Chondrocyte (in vitro differentiated cells): Measurements from ENCODE around the gene TLCD5. TPM values are rescaled to one million over a fixed set of nuclear protein-coding genes. Genes with fewer than 3 reads are reported as not detected.

Experiments used
- DNase-seq: peaks from one replicate; pipeline ENCODE4 v3.0.0; 2021; ENCODE audit warnings: mixed read lengths, low spot score
- H3K27ac Mint-ChIP-seq: one replicate; pipeline ENCODE4 v1.8.0; 2021; ENCODE audit warnings: mild to moderate bottlenecking, moderate library complexity, mixed read lengths; ENCODE audit not compliant: unreplicated experiment
- H3K27me3 Mint-ChIP-seq: 2 replicates; pipeline ENCODE4 v1.8.0; 2021; ENCODE audit warnings: low read depth, mixed read lengths
- H3K36me3 Mint-ChIP-seq: 2 replicates; pipeline ENCODE4 v1.8.0; 2021; ENCODE audit warnings: low read depth, mixed read lengths
- H3K4me1 Mint-ChIP-seq: 2 replicates; pipeline ENCODE4 v1.8.0; 2021; ENCODE audit warnings: low read depth, mild to moderate bottlenecking, mixed read lengths
- H3K4me3 Mint-ChIP-seq: one replicate; pipeline ENCODE4 v1.8.0; 2021; ENCODE audit warnings: mild to moderate bottlenecking, moderate library complexity, mixed read lengths; ENCODE audit not compliant: unreplicated experiment
- H3K9me3 Mint-ChIP-seq: 2 replicates; pipeline ENCODE4 v1.8.0; 2021; ENCODE audit warnings: low read depth, mixed read lengths
- CTCF ChIP-seq: fragments of 200-600 bp; sonication (generic); IDR thresholded peaks from 2 replicates; pipeline ENCODE4 v1.5.0; 2021; ENCODE audit warnings: antibody characterized with exemption, mild to moderate bottlenecking, moderate library complexity
- total RNA-seq: library from RNA; stranded (reverse); gene quantifications from 3 replicates; pipeline ENCODE4 v1.2.1, GENCODE V29; 2021

The TLCD5 gene
- total RNA-seq, 1 donor from 2014 or later: 10.5 TPM

GRCh38 chr11:120284272-120284671, 40.8 kb upstream of the TLCD5 start:
- H3K27ac Mint-ChIP-seq: no peak overlapping the region
- peaks cover 7% of the 10 kb centered on the region for H3K4me1 Mint-ChIP-seq
- H3K27me3 Mint-ChIP-seq: peaks cover 11% of the 10 kb centered on the region
- H3K9me3 Mint-ChIP-seq: no peaks in the 10 kb centered on the region
- no peak for TF ChIP-seq CTCF
- no peak overlapping the region for H3K4me3 Mint-ChIP-seq
- DNase-seq: no peak
- H3K36me3 Mint-ChIP-seq: no peaks in the 10 kb centered on the region

- H3K9me3 Mint-ChIP-seq: no peaks in the 10 kb centered on the region
- H3K27me3 Mint-ChIP-seq: peaks cover 17% of the 10 kb centered on the region
- no peak for DNase-seq
- H3K36me3 Mint-ChIP-seq: no peaks in the 10 kb centered on the region
- H3K27ac Mint-ChIP-seq: no peak overlapping the region
- peaks cover 7% of the 10 kb centered on the region for H3K4me1 Mint-ChIP-seq
- no peak overlapping the region for H3K4me3 Mint-ChIP-seq
- TF ChIP-seq CTCF: no peak
Measured at GRCh38 chr11:120285256-120285655, 39.8 kb upstream of the TLCD5 start.

GRCh38 chr11:120288021-120288420, 37.1 kb upstream of the TLCD5 start:
- no peak overlapping the region for H3K4me3 Mint-ChIP-seq
- no peak for DNase-seq
- peaks cover 19% of the 10 kb centered on the region for H3K27me3 Mint-ChIP-seq
- no peaks in the 10 kb centered on the region for H3K9me3 Mint-ChIP-seq
- no peak for TF ChIP-seq CTCF
- H3K4me1 Mint-ChIP-seq: no peaks in the 10 kb centered on the region
- H3K27ac Mint-ChIP-seq: no peak overlapping the region
- H3K36me3 Mint-ChIP-seq: no peaks in the 10 kb centered on the region

GRCh38 chr11:120289426-120289825, 35.7 kb upstream of the TLCD5 start:
- Mint-ChIP-seq H3K9me3 (no peaks in the 10 kb centered on the region), H3K4me1 (no peaks in the 10 kb centered on the region), H3K27me3 (peaks cover 31% of the 10 kb centered on the region), H3K4me3 (no peak overlapping the region), H3K36me3 (no peaks in the 10 kb centered on the region), H3K27ac (no peak overlapping the region)
- TF ChIP-seq CTCF: no peak
- DNase-seq: no peak

- TF ChIP-seq CTCF: no peak
- Mint-ChIP-seq H3K36me3 (no peaks in the 10 kb centered on the region), H3K4me3 (no peak overlapping the region), H3K9me3 (no peaks in the 10 kb centered on the region), H3K27me3 (peaks cover 42% of the 10 kb centered on the region), H3K27ac (no peak overlapping the region), H3K4me1 (no peaks in the 10 kb centered on the region)
- no peak for DNase-seq
Measured at GRCh38 chr11:120290956-120291355, 34.1 kb upstream of the TLCD5 start.
